Stimulated activated CD8-positive, alpha-beta memory T cell treated with anti-CD3 and anti-CD28 coated beads, Interleukin-12 subunit alpha, Interleukin-12 subunit beta, amount 100 ng/mL, for 1 hour (primary cell): ENCODE results near the gene RPL14.

Experiments
- DNase-seq: peaks from one replicate; pipeline ENCODE4 v3.0.0-alpha.2; 2020; ENCODE audit warnings: low read depth

Gene RPL14

DNA sequence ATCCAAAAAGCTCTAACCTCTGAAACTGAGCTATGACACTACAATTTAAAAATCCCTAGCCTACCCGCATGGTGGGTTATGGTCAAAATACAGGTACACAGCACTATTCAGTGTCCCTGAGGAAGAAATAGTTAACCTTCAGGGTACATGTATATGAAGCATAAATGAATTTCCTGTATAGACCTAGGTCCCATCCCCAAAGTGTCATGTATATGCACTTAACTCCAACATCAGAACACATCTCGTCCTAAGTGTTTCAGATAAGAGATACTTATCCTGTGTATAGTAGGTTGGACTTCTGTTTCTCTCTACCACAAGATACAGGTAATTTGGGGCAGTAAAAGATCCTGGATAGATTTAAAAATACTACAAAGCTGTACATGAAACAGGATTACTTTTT, 6.4 kb downstream of the RPL14 start:
- DNase-seq, result no peak

DNA sequence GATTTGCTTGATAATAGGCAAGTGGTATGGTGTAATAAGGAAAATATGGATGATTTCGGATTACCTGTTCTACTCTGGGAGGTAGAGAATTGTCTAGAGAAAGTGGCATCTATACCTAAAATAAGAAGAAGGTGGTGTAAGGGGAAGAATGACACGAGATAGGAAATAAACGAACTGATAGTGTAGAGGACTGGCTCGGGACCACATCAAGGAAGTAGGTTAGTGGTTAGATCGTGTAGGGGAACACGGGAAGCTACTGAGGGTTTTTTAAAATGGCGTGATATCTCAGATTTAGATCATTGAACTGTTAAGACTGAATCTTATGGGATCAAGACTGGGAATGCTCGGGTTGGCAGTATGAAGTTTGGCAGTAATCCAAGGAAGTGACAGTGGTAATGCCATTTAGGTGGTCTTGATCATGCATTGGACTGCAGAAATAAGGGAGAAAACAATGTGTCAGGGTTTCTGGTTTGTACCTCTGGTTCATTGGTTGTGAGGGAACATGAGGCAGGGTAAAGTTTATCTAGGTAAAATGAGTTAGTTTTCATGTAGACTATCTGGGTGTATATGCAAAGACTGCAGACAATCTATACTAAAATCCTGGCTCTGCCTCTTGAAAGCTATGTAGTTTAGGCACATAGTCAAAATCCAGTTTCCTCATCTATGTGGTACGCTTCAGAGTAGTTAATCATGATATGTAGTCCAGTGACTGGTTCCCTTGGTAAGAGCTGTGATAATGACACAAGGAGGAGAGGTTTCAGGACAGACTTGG, 7.4 kb downstream of the RPL14 start:
- DNase-seq, result no peak

DNA sequence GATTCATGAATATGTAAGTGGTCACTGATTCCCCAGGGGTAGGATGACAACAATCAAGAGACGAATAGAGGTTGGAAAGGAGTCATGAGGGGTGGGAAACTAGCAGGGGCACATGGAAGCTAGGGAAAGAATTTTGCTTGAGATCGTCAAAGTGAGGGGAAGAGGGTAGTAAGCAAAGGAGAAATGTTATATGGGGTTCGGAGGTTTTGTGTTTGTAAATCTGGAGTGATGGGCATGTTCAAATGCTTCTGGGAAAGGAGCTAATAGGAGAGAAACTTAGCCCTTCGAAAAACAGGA, 7.9 kb downstream of the RPL14 start:
- no peak for DNase-seq

DNA sequence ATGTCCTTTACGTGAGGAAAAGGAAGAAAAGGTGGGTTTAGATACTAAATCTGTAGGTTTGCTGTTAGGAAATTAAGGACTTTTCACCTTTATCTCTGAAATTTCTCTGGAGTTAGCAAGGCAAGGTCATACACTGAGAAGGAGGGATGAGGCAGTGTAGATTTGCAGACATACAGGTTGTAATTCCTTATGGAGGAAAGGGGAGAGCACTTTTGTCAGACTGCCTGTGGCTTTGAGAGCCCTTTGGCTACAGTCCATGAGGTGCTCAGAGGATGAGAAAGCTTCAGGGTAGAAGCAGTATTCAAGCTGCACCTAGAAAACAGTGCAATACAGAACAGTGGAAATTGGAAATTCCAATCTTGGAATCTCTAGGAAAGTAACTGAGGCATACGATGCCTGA, 8.3 kb downstream of the RPL14 start:
- no peak for DNase-seq

DNA sequence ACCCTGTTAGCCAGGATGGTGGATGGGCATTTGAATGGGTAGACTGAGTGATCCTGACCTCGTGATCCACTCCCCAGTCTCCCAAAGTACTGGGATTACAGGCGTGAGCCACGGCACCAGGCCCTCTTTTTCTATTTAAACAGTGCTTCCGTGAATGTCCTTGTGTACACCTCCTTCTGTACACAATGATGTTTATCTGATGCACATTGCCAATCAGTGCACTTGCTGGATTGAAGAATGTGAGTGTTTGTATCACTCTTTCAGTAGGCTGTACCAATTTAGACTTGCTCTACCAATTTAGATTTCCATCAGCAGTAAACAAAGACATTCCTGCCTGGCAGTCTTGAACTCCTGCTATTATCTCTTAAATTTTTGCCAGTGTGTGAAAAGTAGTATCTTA, 10.9 kb downstream of the RPL14 start:
- DNase-seq, result no peak

DNA sequence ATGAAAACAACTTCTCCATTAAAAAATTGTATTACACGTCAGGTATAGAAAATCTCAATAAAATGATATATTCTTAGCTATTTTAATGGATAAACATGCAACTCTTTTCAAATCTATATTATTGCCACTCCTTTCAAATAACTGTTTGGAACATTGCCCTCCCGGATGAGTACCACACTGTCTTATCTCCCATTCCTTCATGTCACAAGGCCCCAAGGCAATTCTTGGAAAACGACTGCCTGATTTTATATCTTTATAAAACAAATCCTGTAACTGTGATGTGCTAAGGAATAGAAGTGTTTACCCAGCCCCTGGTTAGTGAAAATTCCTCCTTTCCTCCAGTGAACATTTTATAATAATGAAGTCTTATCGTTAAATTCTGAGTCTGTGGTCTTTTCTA, 13.6 kb downstream of the RPL14 start:
- no peak for DNase-seq

DNA sequence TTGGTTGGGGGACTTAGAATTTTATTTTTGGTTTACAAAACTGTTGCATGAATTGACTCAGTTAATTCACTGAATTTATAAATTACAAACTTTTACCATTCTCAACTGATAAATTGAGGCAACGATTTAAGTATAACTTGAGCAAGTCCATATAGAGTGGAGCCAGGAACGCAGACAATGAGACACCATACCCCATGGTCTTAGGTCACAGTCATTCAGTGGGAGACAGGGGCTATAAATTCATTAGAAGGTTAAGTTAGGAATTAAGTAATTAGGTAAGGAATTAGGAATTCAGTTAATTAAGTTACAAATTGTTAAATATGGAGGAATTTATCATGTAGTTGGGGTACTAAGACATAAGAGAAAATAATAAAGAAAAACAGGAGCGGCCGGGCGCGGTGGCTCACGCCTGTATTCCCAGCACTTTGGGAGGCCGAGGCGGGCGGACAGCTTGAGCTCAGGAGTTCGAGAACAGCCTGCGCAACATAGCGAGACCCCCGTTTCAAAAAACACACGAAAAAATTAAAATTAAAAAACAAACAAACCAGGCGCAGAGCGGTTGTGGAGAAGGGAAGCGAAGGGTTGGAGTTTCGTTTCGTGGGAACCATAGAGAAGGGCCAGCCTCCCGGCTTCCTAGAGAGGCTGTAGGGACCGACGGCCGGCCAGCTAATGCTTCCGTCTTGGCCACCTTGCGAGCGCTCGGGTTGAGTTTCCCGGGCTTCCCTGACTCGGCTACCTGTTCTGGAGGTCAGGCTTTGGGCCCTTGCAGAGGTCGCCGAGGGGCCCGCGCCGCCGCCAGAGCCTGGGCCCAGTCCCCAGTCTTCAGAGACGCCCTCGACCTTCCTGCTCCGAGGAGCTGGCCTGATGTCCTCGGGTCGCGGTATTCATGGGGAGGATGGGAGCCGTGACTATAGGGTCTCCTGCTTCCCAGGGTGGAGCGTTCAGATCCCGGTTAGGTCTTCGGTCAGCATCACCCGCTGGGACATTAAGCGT, 19.6 kb downstream of the RPL14 start, which contains the start of gene ZNF619:
TSS of gene ZNF619 (plus strand) at position 645 of the 993 bp plus-strand sequence. CDS start 858 bp downstream, outside the sequence.
- peak; percentile 34 for DNase-seq

DNA sequence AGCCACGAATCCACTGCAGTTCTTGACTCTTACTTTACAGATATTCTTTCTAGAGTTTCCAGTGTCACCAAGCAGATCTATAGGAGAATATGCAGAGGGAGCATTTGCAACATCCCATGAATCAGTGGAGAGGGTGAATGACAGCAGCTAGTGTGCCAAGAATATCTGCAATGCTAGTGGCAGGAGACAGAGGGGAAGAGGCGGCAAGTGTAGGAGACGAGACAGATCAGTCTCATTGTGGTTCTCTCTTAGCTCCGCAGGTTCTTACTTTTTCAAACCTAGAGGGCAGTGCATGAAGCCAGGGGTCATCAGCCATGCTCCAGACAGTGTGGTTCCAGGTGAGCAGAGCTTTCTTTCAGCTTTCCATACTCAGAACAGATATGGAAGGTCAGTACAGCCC, 20.5 kb downstream of the RPL14 start:
- DNase-seq, result no peak

DNA sequence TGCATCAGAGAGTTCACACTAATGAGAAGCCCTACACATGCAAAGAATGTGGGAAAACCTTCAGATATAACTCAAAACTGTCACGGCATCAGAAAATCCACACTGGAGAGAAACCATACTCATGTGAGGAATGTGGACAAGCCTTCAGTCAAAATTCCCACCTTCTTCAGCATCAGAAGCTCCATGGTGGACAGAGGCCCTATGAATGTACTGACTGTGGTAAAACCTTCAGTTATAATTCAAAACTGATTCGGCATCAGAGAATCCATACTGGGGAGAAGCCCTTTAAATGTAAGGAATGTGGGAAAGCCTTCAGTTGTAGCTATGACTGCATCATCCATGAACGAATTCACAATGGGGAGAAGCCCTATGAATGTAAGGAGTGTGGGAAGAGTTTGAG, 30.0 kb downstream of the RPL14 start:
- DNase-seq, result no peak

DNA sequence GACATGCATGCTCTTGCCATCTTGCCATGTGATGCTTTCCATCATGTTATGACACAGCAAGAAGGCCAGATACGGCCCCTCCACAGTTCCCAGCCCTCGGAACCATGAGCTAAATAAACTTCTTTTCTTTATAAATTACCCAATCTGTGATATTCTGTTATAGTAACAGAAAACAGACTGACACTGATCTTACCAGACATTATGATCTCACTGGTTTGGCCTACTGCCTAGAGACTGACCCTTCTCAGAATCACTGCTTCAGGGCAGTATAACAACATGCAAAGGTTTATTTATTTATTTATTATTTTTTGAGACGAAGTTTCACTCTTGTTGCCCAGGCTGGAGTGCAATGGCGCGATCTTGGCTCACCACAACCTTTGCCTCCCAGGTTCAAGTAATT, 33.8 kb downstream of the RPL14 start:
- no peak for DNase-seq

DNA sequence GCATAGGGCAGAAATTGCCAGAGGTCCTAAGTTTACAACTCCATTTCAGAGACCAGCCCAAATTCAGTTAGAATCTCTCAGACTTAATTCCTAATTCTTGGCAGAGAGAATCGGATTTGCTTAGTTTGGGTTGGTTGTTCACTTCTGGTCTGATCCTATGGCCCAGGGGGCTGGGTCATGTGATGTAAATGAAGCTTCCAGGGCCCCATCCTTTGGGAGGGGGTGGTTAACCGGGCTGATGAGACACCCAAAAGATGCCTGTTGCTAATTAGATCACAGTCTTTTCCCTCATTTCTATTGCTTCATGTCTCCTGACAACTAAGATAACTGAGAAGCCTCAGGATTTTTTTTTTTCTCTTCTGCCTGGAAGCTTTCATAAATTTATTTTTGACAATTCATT, 37.6 kb downstream of the RPL14 start:
- no peak for DNase-seq

DNA sequence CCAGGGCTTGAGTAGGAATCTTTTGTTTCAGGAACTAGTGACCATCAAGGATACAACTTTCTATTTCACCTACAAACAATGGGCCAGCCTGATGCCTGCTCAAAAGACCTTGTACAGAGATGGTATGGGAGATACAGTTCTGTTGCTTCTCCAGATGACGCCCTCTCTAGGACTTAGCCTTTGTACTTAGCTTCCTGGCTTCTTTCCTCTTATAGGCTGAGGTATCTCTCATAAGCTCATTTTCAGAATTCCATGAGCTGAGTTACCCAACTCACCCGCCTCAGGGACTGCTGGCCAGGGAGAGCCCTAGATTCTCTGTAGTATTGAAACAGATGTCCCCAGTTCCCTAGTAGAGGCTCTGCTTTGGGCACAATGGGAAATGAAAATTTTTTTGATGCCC, 40.1 kb downstream of the RPL14 start:
- DNase-seq, result no peak

DNA sequence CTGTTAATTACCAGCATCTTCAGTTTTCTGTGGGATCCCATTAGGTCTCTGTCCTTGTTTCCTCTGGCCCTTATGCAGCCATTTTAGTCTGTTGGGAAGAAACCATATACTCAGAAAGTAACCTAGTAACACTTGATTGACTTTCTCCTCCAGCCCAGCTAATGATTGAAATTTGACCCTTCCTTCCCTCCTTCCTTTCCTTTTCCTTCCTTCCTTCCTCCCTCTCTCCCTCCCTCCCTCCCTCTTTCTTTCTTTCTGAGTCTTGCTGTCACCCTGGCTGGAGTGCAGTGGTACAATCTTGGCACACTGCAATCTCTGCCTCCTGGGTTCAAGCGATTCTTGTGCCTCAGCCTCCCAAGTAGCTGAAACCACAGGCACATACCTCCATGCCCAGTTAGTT, 42.8 kb downstream of the RPL14 start:
- no peak for DNase-seq

DNA sequence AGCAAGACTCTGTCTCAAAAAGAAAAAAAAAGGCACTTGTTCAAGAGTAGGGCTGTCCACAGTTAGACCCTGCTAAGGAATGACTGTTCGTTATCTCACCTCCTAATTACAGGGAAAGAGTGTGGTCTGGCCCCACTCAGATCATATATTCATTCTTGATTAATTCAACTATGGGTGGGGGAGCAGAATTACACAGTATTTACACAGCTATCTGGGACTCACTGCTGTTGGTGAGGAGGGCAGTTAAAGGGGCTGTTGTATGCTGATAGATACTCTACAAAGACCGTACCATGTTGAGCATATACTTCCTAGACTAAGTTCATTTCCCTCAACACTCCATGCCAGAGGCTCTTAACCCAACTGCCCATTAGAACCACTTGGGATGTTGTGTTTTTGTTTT, 44.9 kb downstream of the RPL14 start:
- DNase-seq, result no peak

DNA sequence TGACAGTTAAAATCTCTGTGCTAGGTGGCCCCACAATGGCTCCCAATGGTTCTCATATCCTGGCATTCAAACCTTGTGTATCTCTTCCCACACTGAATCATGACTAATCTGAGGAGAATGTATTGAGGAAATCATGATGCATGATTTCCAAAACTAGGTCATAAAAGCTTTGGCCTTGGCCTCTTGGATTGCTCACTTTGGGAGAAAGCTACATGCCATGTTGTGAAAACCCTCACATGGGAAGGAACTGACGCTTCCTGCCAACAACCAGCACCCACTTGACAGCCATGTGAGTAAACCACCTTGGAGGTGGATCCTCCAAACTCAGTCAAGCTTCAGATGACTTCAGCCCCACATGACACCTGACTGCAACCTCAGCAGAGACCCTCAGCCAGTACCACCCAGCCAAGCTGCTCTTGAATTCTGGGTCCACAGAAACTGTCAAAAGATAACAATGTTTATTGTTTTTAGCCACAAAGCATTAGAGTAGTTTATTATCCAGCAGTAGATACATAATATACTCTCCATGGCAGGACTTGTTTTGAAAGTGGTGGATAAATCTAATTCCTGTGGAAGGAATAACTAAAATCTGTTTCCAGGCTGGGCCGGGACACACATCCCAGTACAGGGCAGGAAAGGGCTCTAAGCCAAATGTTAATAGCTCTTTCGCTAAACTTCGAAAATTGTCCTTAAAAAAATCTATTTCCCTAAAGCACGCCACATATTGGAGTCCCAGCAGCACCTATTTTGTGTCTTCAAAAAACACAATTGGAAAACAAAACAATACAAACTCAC, 47.7 kb downstream of the RPL14 start:
- no peak for DNase-seq

DNA sequence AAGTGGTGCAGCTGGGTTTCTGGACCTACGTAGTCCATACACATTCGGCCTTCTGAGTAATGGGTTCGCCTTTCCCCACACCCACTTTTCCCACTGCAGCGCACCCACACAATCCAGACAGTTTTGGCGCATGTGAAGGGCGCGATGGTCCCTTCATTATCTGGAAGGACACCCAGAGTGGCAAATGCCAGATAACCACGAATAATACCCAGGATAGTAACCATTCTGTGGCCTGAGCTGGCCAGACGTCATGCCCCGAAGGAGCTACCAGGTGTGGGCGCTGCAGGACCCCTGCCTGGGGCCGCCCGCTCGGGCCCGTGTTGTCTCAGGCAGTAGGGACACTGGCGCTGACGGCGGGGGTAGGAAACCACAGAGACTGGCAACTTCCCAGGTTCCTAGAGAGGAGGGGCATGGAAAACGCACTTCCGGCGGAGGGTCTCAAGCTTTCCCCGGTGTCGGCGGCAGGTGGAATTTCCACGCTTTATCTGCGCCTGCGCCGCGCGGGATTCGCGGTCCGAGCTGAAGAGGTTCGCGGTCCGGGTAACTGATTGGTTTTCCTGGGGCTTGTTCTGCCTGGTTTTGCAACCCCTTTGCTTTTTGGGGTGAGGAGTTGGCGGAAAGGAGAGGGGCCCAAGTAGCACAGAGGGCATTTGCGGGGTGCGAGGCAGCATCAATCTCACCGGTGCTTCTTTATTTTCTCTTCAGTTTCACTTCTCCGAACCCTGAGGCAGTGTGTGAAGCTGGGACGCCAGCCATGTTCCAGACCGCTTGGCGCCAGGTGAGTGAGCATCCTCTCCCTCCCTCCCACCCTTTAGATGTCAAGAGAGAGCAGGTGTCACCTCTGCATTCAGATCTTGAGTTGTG, 48.7 kb downstream of the RPL14 start, which contains the start of gene ZNF620:
TSS of gene ZNF620 (plus strand) at position 441 of the 864 bp plus-strand sequence. CDS start at position 755, 314 bp downstream.
- DNase-seq, result peak; percentile 40

DNA sequence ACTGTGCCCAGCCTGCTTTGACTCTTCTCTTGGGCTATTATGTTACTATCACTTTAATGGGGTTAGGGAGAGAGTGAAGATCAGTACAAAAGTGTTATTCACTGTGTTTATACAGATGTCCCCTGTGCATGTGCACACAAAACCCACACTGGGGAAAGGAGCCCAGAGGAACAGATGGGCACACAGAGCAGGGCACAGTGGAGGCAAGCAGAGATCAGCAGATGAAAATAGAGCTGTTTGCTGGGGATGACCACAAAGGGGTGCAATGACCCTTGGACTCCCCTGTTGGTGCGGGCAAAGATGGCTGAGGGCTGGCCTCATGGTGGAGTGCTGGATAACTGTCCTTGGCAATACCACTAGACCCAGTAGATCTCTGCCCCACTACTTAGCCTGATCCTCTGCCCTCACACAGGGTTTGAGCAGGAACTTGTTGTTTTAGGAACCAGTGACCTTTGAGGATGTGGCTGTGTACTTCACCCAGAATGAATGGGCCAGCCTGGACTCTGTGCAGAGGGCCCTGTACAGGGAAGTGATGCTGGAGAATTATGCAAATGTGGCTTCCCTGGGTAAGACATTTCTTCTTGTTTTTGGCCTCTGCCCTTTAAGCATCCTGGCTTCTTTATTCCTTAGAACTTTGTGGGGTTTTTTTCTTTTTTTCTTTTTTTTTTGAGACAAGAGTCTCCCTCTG, 54.0 kb downstream of the RPL14 start:
- no peak for DNase-seq

DNA sequence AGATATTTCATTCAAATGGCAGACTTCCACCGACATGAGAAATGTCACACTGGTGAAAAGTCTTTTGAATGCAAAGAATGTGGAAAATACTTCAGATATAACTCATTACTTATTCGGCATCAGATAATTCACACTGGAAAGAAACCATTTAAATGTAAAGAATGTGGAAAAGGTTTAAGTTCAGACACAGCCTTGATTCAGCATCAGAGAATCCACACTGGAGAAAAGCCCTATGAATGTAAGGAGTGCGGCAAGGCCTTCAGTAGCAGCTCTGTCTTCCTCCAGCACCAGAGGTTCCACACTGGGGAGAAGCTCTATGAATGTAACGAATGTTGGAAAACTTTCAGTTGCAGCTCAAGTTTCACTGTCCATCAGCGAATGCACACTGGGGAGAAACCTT, 59.1 kb downstream of the RPL14 start:
- no peak for DNase-seq

DNA sequence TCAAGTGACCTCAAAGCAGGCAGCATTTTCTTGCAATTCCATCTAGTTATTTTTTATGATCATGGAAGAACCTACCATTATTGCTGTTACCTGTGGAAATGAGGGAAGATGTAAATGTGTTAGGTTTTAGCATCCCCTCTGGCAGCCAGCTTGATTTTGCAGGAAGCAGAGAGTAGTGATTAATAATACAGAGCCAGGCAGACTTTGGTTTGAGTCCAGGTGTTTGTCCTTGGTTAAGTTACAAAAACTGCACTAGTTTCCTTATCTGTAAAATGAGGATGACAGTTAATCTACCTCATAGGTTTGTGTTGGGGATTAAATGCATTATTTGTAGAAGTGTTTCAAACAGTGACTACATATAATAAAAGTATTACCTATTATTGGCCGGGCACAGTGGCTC, 60.9 kb downstream of the RPL14 start:
- DNase-seq, result no peak
